Epithelial cell of prostate (primary cell): ENCODE measurements around the gene OR2F1.

ENCODE experiments used
- DNase-seq: peaks from one replicate; pipeline ENCODE4 v3.0.0-alpha.2; 2011; ENCODE audit warnings: low read depth, low spot score
- H3K27ac ChIP-seq: fragments of 450-650 bp; 2 replicates; pipeline ENCODE4 v1.5.1; 2017; ENCODE audit warnings: mild to moderate bottlenecking

The OR2F1 gene

GRCh38 chr7:143954544-143954943 lies at the start of gene OR2F1:
Gene OR2F1, plus strand, starts transcription at chr7:143954844. Its CDS starts 5,127 bp downstream, at chr7:143959971.
- H3K27ac ChIP-seq: no peak within 1 kb of the TSS
- no peak for DNase-seq

DNA sequence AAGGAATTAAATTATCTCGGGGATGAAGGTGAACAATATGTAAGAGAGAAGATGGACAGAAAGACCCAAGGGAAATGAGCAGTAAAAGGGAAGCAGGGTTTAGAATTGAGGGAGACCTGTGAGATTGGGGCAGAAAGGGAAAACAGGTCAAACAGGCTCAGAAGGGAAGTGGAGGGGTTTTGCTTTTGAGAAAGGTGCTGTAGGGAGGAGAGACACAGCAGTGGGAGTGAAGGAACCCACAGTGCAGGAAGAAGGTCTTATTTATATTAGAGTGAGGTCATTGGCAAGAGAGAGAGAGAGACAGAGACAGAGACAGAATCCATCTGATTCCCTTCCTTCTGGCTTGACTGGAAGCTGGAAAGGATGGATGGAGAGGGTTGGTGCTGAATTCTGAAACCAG lies 49.1 kb upstream of the OR2F1 start:
- DNase-seq: no peak

DNA sequence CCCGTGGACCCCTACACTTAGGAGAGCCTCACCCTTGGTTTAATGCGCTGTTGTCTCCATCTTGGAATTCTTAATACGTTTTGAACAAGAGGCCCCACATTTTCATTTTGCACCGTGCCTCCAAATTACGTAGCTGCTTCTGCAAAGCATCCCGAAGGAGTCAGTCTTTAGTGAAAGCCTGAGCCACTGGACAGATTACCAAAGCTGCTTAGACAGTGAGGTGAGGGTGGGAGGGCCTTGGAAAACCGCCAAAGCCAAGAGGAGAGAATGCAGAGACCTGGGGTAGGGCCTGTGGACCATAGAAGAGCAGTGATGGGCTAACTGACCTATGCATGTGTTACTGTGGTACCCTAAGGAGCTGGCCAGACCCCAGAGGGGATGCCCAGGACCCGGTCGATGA lies 48.5 kb upstream of the OR2F1 start:
- DNase-seq: no peak
- no peak overlapping the region for H3K27ac ChIP-seq

More for the DNA sequence above, 49.1 kb upstream of the OR2F1 start:
- no peak overlapping the region for H3K27ac ChIP-seq

- H3K27ac ChIP-seq: no peak overlapping the region
- DNase-seq: no peak
These were observed 47.7 kb upstream of the OR2F1 start for GRCh38 chr7:143906895-143907294.

GRCh38 chr7:143908120-143908519 lies 46.5 kb upstream of the OR2F1 start:
- H3K27ac ChIP-seq: no peak overlapping the region
- DNase-seq: no peak

DNA sequence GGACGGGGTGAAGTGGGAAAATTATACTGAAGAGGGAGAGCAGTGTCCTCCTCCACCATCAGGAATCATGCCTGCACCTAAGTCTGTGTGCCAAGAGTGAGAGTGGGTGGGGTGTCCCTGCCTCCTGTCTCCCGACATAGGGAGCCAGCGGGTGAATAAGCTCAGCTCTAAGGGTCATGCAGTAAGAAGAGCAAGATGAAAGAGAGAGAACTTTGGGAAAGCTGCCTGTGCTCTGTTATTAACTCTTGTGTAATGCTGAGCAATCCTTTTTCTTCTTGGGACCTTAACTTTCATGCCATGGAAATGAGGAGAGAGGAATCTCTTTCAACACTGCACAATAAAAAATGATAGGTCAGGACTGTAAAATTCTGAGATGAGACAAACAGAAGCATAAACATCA lies 44.8 kb upstream of the OR2F1 start:
- DNase-seq: no peak
- H3K27ac ChIP-seq: no peak overlapping the region

GRCh38 chr7:143910473-143911248 lies 44.0 kb upstream of the OR2F1 start:
- no peak for DNase-seq
- H3K27ac ChIP-seq: no peak overlapping the region

DNA sequence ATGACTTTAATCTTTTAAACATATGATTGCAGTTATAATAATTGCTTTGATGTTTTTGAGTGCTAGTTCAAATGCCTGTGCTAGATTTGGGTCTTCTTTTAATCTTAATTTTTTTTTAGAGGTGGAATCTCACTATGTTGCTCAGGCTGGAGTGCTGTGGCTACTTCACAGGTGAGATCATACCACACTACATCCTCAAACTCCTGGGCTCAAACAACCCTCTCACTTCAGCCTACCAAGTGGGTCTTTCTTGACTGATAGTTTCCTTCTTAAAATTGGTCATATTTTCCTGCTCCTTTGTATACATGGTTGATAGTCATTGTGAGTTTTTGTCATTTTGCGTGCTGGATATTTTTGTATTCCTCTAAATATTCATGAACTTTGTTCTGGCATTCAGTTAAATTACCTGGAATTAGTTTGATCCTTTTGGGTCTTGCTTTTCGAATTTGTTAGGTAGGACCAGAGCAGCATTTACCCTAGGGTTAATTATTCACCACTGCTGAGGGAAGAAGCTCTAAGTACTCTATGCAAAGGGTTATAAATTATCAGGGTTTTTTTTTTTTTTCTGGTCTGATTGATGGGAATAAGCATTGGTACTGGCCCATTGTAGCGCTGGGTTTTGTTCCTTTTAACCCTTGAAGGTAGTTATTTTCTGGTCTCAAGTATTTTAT lies 40.6 kb upstream of the OR2F1 start:
- DNase-seq: no peak
- no peak overlapping the region for H3K27ac ChIP-seq

GRCh38 chr7:143914938-143915652 lies 39.5 kb upstream of the OR2F1 start:
- no peak for DNase-seq
- no peak overlapping the region for H3K27ac ChIP-seq

DNA sequence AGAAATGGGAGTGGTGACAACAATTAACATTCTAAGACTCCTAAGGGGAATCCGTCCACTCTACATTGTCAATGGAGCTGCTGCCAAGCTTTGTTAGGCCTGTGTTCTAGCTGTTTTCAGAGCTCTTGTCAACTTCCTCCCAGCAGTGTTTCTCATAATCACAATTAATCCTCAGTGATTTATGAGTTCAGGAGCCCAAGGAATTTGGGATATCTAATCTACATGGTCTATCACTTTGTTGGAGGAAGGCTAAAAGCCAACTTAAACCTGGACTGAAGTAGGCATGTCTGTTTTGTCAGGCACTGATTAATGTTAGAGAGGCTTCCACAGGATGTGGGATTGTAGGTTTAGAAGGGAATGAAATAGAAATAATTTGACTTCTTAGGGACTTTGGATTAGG lies 29.8 kb upstream of the OR2F1 start:
- no peak for DNase-seq
- no peak overlapping the region for H3K27ac ChIP-seq

DNA sequence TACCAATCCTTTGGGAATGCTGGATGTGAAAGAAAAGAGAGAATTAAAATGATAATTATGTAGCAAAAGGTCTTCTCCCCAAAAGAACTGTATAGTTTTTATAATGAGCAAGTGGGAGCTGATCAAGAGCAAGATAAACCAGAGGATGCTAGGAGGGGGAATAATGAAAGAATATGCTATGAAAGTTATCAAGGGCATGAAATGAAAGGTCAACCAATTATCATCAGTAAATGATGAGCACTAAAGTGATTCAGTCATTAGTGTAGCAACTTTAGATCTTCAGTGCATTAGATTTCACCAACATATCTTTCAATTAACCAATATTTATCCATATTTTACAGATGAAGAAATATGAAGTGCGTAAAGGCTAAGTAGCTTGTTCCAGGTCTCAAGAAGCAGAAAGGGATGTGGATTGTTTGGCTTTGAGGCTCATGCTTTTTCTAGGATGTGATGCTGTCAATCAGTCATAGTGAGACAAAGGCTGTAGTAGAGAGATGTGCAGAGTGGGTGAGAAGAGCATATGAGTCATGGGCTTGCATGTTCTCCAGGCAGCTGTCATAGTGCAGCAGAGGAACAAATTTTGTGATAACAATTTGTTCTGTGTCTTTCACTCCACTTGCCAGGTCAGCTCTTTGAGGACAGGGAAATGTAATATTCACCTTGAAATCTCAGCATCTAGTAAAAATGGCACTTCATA lies 25.3 kb upstream of the OR2F1 start:
- DNase-seq: no peak
- H3K27ac ChIP-seq: no peak overlapping the region

GRCh38 chr7:143931739-143932138 lies 22.9 kb upstream of the OR2F1 start:
- no peak overlapping the region for H3K27ac ChIP-seq

GRCh38 chr7:143934526-143935325 lies 19.9 kb upstream of the OR2F1 start, which contains the start of gene OR2F2:
Gene OR2F2, plus strand, starts transcription at chr7:143935233. Its CDS starts 0 bp downstream, at chr7:143935233.
- H3K27ac ChIP-seq: no peak within 1 kb of the TSS
- DNase-seq: no peak

More at GRCh38 chr7:143931739-143932138, 22.9 kb upstream of the OR2F1 start:
- DNase-seq: no peak

- no peak for DNase-seq
These were observed 18.3 kb upstream of the OR2F1 start for GRCh38 chr7:143936087-143937009.

GRCh38 chr7:143938379-143939243 lies 16.0 kb upstream of the OR2F1 start:
- no peak for DNase-seq
- no peak overlapping the region for H3K27ac ChIP-seq

More at GRCh38 chr7:143936087-143937009, 18.3 kb upstream of the OR2F1 start:
- no peak overlapping the region for H3K27ac ChIP-seq

GRCh38 chr7:143945423-143945822 lies 9.2 kb upstream of the OR2F1 start:
- H3K27ac ChIP-seq: no peak overlapping the region
- DNase-seq: no peak

DNA sequence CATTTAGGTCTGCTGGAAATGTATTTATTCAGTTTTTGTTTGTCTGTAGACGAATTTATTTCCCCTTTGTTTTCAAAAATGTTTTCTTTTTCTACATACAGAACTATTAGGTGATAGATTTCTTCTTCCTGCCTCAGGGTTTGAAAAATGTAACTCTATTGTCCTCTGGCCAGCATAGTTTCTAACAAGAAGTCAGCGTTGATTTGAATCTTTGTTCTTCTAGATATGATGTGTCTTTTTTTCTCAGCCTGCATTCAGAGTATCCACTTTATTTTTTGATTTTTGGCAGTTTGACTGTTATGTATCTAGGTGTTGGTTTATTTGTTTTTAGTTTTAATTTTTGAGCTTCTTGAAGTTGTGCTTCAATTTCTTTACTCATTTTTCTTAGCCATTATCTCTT lies 7.5 kb upstream of the OR2F1 start:
- H3K27ac ChIP-seq: no peak overlapping the region
- DNase-seq: no peak

DNA sequence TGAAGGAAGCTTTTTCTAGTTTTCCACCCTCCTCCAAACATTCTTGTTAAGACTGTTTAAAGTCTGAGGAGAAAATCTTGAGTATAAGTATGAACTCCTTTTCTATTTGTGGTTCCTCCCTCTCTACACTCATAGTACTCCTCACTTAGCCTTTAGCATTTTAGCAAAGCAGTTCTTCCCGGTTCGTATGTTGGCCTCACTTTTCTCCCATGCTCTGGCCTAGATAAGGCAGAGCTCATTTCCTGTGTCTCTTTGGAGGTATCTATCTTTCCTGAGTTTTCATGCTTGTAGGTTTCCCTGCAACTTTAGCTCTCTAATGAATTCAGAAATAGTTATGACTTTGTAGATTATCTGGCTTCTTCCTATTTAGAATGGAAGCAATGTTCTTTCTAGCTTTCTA lies 5.9 kb upstream of the OR2F1 start:
- no peak overlapping the region for H3K27ac ChIP-seq
- DNase-seq: no peak
